DMS79 (cell line): ENCODE results near the gene RRBP1.

Experiments
- DNase-seq: peaks from one replicate; lab custom pipeline; 2025; lab: John Stamatoyannopoulos, UW

The RRBP1 gene

GRCh38 chr20:17634661-17635331 is 47.2 kb downstream of the RRBP1 start:
- DNase-seq, result no peak

- DNase-seq, result no peak
Observed at GRCh38 chr20:17633850-17634500, 48.1 kb downstream of the RRBP1 start.

- DNase-seq, result no peak
Observed at GRCh38 chr20:17633221-17633849, 48.7 kb downstream of the RRBP1 start.

GRCh38 chr20:17631576-17632319 is 50.3 kb downstream of the RRBP1 start:
- no peak for DNase-seq

GRCh38 chr20:17630806-17631195 is 51.2 kb downstream of the RRBP1 start:
- no peak for DNase-seq

- no peak for DNase-seq
Observed at GRCh38 chr20:17630151-17630805, 51.8 kb downstream of the RRBP1 start.

GRCh38 chr20:17629678-17630089 is 52.4 kb downstream of the RRBP1 start:
- DNase-seq, result no peak

GRCh38 chr20:17629025-17629424 is 53.0 kb downstream of the RRBP1 start:
- DNase-seq, result no peak

GRCh38 chr20:17628101-17628841 is 53.8 kb downstream of the RRBP1 start:
- no peak for DNase-seq

- DNase-seq, result no peak
Observed at GRCh38 chr20:17627101-17627955, 54.7 kb downstream of the RRBP1 start.

GRCh38 chr20:17626217-17627007 is 55.6 kb downstream of the RRBP1 start:
- DNase-seq, result no peak

- DNase-seq, result no peak
Observed at GRCh38 chr20:17625246-17626051, 56.6 kb downstream of the RRBP1 start.

- no peak for DNase-seq
Observed at GRCh38 chr20:17624551-17625245, 57.3 kb downstream of the RRBP1 start.

- DNase-seq, result no peak
Observed at GRCh38 chr20:17624070-17624469, 58.0 kb downstream of the RRBP1 start.

GRCh38 chr20:17622851-17623508 is 59.1 kb downstream of the RRBP1 start:
- DNase-seq, result no peak

- DNase-seq, result no peak
Observed at GRCh38 chr20:17622086-17622850, 59.8 kb downstream of the RRBP1 start.
